K562 (cell line): Measurements from ENCODE around the gene PINK1. TPM values are rescaled to one million over a fixed set of nuclear protein-coding genes. Genes with fewer than 3 reads are reported as not detected.

ENCODE experiments used
- E2F3 ChIP-seq: fragments of 250-450 bp; sonication (Bioruptor Pico); IDR thresholded peaks from 2 replicates; pipeline ENCODE4 v1.4.0; 2020; ENCODE audit warnings: mild to moderate bottlenecking
- KDM4B ChIP-seq, 2 experiments: fragments of 450-650 bp in 1 of 2; sonication (generic) in 1 of 2; IDR thresholded peaks; 2 replicates each; pipeline ENCODE4 v1.6.1; 2016 to 2017; ENCODE audit warnings: borderline replicate concordance in 2 of 2, antibody characterized with exemption in 1 of 2, low read depth in 1 of 2, mild to moderate bottlenecking in 1 of 2
- KHSRP ChIP-seq: fragments of 450-650 bp; IDR thresholded peaks from 2 replicates; pipeline ENCODE4 v1.6.1; 2017
- PML ChIP-seq: IDR thresholded peaks from 2 replicates; pipeline ENCODE4 v1.6.1; 2012; ENCODE audit warnings: low read length, inconsistent platforms
- POLR2AphosphoS2 ChIP-seq: IDR thresholded peaks from 2 replicates; pipeline ENCODE4 v1.6.1; 2012; ENCODE audit warnings: low read length, improper control_type of control experiment
- RBM25 ChIP-seq: fragments of 200-400 bp; formaldehyde crosslinking; IDR thresholded peaks from 2 replicates; pipeline ENCODE4 v1.6.1; 2018; ENCODE audit warnings: low read length, low read depth, moderate library complexity; ENCODE audit not compliant: severe bottlenecking
- SMARCC2 ChIP-seq: fragments of 450-650 bp; IDR thresholded peaks from 2 replicates; pipeline ENCODE4 v1.6.1; 2017; ENCODE audit warnings: antibody characterized with exemption, moderate library complexity, mild to moderate bottlenecking, low read depth
- XRCC4 ChIP-seq: IDR thresholded peaks from one replicate; pipeline ENCODE4 v1.6.1; 2011; ENCODE audit not compliant: insufficient read depth, insufficient read length; ENCODE audit errors: extremely low read depth
- ZNF133 ChIP-seq: fragments of 250-450 bp; sonication (Bioruptor Pico); IDR thresholded peaks from 2 replicates; pipeline ENCODE4 v1.4.0; 2020; ENCODE audit warnings: mild to moderate bottlenecking
- ZNF347 ChIP-seq: fragments of 450-650 bp; formaldehyde crosslinking; IDR thresholded peaks from 2 replicates; pipeline ENCODE4 v1.4.0; 2020; ENCODE audit warnings: low read depth, mild to moderate bottlenecking, moderate library complexity
- polyA plus RNA-seq, 8 experiments: library from polyadenylated mRNA; depleted of rRNA in 4 of 8; stranded (reverse) in 5 of 8; unstranded in 3 of 8; fragments of >200 nt; fragmentation: Nextera tagmentation in 2 of 8; fragmentation: Illumina TruSeq in 1 of 8; extraction: Ambion mirVana in 2 of 8; extraction: Trizol in 1 of 8; gene quantifications; 2 replicates each; pipeline versions ENCODE4 v1.2.1 to v1.2.3, GENCODE V29; 2011 to 2014; ENCODE audit warnings: inconsistent platforms in 1 of 8, missing spikeins in 1 of 8
- total RNA-seq, 7 experiments: library from RNA; depleted of rRNA in 6 of 7; stranded (reverse); fragments of >200 nt in 6 of 7; fragmentation: Illumina TruSeq in 2 of 7; extraction: Trizol in 2 of 7; gene quantifications; 2 replicates each; pipeline versions ENCODE4 v1.2.1 to v1.2.3, GENCODE V29; 2011 to 2021; ENCODE audit warnings: low replicate concordance in 1 of 7
- TF ChIP-seq, protein P1 (sequence below): sonication (generic); formaldehyde crosslinking; IDR thresholded peaks from 2 replicates; pipeline ENCODE4 v1.8.0; 2022; ENCODE audit warnings: missing genetic modification reagents, mild to moderate bottlenecking, moderate library complexity, borderline replicate concordance
- TF ChIP-seq, protein P2 (sequence below): fragments of 250-450 bp; sonication (Bioruptor Pico); IDR thresholded peaks from 2 replicates; pipeline ENCODE4 v1.5.1; 2021; ENCODE audit warnings: mild to moderate bottlenecking
- TF ChIP-seq, protein P3 (sequence below): fragments of 450-650 bp; formaldehyde crosslinking; IDR thresholded peaks from 2 replicates; pipeline ENCODE4 v1.4.0; 2022; ENCODE audit warnings: missing genetic modification characterization
- TF ChIP-seq, protein P4 (sequence below): fragments of 450-650 bp; formaldehyde crosslinking; IDR thresholded peaks from 2 replicates; pipeline ENCODE4 v1.4.0; 2020; ENCODE audit warnings: mild to moderate bottlenecking, moderate library complexity
- TF ChIP-seq, protein P5 (sequence below): fragments of 450-650 bp; IDR thresholded peaks from 2 replicates; pipeline ENCODE4 v1.6.1; 2016; ENCODE audit warnings: antibody characterized with exemption
- TF ChIP-seq, protein P6 (sequence below): conservative IDR thresholded peaks from 2 replicates; pipeline ENCODE4 v1.6.1; 2011; ENCODE audit warnings: low read depth, mild to moderate bottlenecking, low read length; ENCODE audit not compliant: control insufficient read depth

Gene PINK1
- total and polyA plus RNA-seq, 9 of the 15 experiments (the other 6 are each of a cell fraction or from before 2014, with no cell fraction given), result 1.5 to 11.3 (median 6.8) TPM

DNA sequence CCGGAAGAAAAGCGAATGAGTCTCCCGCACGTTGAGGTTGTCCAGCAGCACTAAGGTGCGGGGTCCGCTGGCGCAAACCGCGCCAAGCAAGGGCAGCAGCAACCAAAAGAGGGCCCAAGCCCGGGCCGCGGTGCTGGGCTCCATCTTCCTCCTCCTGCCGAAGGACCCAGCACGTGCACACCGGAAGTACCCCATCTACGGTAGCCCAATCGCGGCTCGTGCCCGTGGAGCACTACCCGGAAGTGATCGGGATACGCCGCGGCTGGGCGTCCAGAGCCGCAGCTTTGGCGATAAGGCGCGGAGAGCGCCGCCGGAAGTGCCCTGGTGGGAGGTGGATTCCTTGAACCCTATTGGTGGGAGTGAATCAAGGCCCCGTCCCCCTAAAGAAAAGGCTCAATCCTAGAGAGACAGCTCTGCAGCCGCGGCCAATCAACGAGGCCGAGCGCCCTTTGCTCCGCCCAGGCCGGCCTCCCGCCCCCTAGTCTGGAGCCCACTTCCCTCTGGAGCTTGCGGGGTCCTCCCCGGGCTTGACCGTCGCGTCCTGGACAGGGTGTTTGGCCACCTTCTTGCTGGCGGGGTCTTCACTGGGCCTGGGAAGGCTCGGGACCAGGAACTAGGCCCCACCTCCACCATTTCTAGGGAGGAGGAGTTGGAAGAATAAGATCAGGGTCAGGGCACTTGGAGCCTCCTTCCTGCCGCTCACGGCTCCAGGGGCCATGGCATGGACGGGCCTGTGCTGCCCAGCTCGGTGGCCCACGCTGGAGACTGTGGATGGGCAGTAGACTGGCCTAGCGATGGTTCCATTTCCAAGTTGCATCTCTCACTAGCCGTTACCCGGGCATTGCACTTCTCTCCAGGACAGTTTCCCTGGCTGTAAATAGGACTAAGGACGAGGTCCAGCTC lies 28.2 kb downstream of the PINK1 start, which contains the start of gene DDOST (continued):
- TF ChIP-seq POLR2AphosphoS2 (0 out of 2 replicates have a peak, but pooled peaks have one; percentile 43), XRCC4 (no peak), SMARCC2 (no peak), RBM25 (peak; percentile 98), KDM4B (IDR thresholded peaks at IDR 0.05; ENCODE audit: borderline replicate concordance in 2 of 2, low read depth in 1 of 2) (peak in 1 of 2 experiments; percentile 95; a peak in 2 of 4 replicates), PML (peak; percentile 79), E2F3 (peak; percentile 48; the same call in 1 of the 2 replicates), ZNF133 (no peak), KHSRP (no peak), ZNF347 (no peak)
- TF ChIP-seq, protein P1, sequence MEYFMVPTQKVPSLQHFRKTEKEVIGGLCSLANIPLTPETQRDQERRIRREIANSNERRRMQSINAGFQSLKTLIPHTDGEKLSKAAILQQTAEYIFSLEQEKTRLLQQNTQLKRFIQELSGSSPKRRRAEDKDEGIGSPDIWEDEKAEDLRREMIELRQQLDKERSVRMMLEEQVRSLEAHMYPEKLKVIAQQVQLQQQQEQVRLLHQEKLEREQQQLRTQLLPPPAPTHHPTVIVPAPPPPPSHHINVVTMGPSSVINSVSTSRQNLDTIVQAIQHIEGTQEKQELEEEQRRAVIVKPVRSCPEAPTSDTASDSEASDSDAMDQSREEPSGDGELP (CRISPR knock-in tag), result peak; percentile 90
- TF ChIP-seq, protein P2, sequence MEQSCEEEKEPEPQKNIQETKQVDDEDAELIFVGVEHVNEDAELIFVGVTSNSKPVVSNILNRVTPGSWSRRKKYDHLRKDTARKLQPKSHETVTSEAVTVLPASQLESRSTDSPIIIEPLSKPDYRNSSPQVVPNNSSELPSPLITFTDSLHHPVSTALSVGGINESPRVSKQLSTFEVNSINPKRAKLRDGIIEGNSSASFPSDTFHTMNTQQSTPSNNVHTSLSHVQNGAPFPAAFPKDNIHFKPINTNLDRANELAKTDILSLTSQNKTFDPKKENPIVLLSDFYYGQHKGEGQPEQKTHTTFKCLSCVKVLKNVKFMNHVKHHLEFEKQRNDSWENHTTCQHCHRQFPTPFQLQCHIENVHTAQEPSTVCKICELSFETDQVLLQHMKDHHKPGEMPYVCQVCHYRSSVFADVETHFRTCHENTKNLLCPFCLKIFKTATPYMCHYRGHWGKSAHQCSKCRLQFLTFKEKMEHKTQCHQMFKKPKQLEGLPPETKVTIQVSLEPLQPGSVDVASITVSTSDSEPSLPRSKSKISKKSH, result no peak
- TF ChIP-seq, protein P3, sequence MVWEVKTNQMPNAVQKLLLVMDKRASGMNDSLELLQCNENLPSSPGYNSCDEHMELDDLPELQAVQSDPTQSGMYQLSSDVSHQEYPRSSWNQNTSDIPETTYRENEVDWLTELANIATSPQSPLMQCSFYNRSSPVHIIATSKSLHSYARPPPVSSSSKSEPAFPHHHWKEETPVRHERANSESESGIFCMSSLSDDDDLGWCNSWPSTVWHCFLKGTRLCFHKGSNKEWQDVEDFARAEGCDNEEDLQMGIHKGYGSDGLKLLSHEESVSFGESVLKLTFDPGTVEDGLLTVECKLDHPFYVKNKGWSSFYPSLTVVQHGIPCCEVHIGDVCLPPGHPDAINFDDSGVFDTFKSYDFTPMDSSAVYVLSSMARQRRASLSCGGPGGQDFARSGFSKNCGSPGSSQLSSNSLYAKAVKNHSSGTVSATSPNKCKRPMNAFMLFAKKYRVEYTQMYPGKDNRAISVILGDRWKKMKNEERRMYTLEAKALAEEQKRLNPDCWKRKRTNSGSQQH, result 0 out of 2 replicates have a peak, but pooled peaks have one; percentile 13
- TF ChIP-seq, protein P4, sequence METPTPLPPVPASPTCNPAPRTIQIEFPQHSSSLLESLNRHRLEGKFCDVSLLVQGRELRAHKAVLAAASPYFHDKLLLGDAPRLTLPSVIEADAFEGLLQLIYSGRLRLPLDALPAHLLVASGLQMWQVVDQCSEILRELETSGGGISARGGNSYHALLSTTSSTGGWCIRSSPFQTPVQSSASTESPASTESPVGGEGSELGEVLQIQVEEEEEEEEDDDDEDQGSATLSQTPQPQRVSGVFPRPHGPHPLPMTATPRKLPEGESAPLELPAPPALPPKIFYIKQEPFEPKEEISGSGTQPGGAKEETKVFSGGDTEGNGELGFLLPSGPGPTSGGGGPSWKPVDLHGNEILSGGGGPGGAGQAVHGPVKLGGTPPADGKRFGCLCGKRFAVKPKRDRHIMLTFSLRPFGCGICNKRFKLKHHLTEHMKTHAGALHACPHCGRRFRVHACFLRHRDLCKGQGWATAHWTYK, result peak; percentile 17; the same call in 1 of the 2 replicates
- TF ChIP-seq, protein P5, sequence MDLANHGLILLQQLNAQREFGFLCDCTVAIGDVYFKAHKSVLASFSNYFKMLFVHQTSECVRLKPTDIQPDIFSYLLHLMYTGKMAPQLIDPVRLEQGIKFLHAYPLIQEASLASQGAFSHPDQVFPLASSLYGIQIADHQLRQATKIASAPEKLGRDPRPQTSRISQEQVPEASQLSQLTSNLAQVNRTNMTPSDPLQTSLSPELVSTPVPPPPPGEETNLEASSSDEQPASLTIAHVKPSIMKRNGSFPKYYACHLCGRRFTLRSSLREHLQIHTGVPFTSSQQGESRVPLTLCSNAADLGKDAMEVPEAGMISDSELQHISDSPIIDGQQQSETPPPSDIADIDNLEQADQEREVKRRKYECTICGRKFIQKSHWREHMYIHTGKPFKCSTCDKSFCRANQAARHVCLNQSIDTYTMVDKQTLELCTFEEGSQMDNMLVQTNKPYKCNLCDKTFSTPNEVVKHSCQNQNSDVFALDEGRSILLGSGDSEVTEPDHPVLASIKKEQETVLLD, result 0 out of 2 replicates have a peak, but pooled peaks have one; percentile 14
- TF ChIP-seq, protein P6, sequence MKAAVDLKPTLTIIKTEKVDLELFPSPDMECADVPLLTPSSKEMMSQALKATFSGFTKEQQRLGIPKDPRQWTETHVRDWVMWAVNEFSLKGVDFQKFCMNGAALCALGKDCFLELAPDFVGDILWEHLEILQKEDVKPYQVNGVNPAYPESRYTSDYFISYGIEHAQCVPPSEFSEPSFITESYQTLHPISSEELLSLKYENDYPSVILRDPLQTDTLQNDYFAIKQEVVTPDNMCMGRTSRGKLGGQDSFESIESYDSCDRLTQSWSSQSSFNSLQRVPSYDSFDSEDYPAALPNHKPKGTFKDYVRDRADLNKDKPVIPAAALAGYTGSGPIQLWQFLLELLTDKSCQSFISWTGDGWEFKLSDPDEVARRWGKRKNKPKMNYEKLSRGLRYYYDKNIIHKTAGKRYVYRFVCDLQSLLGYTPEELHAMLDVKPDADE, result peak; percentile 53
